Islet of Langerhans (tissue), 1 donor: ENCODE measurements around the gene RPS19BP1.
"Not testable (repeated sequence)": the region's sequence is repeated elsewhere in the genome, so short reads cannot be mapped to it uniquely, and the experiment has no call there.

ENCODE experiments used
- FAIRE-seq: peaks from one replicate; lab custom pipeline; 2011; peaks lifted over from hg19 to GRCh38; lab: Jason Lieb, UNC

The RPS19BP1 gene

GRCh38 chr22:39513791-39514190 lies 18.8 kb downstream of the RPS19BP1 start:
- no peak for FAIRE-seq

DNA sequence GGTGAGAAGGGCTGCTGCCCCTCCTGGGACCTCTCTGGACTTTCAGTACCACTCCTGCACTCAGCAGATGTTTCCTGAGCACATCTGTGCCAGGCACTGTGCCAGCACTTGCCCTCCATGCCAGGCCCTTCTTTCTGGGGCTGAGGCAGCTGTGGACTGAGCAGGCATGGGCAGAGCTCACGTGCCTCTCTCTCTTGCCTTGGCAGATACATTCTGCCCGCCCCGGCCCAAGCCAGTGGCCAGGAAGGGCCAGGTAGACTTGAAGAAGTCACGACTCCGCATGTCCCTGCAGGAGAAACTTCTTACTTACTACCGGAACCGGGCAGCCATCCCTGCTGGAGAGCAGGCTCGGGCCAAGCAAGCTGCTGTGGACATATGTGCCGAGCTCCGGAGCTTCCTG lies 20.5 kb downstream of the RPS19BP1 start:
- no peak for FAIRE-seq

GRCh38 chr22:39511226-39511625 lies 21.3 kb downstream of the RPS19BP1 start:
- no peak for FAIRE-seq

DNA sequence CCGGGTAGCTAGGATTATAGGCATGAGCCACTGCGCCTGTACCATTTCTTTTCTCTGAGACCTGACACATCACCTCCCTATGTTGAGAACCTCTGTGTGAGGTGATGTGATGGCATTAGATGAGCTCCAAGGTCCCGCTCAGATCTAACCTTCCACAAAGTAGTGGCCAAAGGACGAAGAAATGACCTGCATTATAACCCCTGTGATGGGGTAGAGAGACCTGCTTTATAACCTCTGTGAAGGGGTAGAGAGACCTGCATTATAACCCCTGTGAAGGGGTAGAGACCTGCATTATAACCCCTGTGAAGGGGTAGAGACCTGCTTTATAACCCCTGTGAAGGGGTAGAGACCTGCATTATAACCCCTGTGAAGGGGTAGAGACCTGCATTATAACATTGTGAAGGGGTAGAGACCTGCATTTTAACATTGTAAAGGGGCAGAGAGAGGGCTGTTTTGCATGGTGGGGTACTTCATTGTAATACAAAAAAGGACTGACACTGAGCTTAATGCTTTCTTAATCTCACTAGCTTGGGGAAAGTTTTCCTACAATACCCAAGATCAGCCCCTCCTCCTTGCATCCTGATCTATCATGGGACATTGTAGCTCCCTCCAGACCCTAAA lies 21.9 kb downstream of the RPS19BP1 start:
- FAIRE-seq = no peak

DNA sequence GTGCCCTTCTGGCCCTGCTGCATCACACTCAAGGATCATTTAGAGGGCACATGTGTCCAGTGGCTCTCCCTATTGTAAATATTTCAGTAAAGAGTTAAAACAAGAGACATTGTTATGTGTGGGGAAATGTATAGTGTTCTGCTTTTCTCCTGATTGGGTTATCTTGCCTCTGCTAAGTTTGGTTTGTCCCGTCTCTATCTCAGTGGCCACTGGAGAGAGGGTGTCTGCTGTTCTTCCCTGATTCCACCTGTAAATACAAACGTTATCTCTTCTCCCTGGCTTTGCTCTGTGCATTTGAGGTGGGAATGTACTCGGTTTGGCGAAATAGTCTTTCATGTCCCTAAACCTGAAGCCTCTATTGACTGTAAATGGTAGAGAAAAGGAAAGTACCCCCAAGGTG lies 24.2 kb downstream of the RPS19BP1 start:
- no peak for FAIRE-seq

DNA sequence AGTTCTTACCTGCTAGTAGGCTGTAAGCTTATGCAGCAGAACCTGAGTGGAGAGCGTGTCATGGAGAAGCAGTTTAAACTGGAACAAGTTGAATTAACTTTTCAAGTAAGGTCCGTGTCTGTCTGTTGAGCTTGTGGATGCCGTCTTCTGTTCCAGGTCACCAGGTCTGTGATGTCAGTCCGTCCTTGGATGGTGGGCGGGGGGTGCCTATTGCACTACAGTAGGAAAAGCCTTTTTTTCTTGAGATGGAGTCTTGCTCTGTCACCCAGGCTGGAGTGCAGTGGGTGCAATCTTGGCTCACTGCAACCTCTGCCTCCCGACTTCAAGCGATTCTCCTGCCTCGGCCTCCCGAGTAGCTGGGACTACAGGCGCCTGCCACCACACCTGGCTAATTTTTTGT lies 25.5 kb downstream of the RPS19BP1 start:
- FAIRE-seq = not testable (repeated sequence)

DNA sequence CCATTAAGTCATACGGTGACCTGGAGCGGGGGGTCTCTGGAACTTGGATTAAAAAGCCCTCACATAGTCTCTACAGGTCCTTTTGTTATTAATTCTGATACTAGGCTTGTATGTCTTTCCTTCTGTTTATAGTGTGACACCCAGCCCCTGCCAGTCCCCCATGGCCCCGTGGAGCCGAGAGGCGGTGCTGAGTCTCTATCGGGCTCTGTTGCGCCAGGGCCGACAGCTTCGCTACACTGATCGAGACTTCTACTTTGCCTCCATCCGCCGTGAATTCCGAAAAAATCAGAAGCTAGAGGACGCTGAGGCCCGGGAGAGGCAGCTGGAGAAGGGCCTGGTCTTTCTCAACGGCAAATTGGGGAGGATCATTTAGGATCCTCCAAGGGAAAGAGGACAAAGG lies 28.5 kb downstream of the RPS19BP1 start:
- FAIRE-seq = no peak

GRCh38 chr22:39503630-39504029 lies 28.9 kb downstream of the RPS19BP1 start:
- no peak for FAIRE-seq

DNA sequence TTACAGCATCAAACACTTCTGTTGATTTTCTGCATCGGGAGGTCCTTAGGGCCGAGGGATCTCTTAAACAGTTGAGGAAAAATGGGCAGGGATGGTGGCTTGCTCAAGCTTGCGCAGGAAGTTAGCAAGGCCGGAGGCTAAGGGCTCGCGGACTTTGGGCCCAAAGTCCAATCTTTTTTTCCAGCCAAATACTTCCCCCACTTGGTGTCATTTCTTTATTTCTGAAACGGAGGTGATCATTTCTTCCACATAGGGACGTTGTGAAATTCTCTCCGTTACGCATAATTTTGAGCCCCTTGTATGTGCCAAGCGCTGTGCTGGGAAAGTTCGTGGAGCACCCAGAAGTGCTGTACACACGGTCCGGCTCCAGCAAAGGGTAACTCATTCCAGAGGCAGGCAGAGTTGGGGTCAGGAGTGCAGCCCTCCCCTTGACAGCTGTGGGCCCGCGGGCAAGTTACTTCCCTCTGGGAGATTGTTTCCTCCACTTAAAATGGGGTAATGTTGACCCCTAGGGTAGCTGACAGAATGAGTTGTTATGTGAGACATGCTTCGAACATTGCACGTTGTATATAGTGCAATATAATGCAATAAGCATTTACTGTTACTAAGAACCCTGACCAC lies 29.6 kb downstream of the RPS19BP1 start:
- no peak for FAIRE-seq

GRCh38 chr22:39502109-39502788 lies 30.3 kb downstream of the RPS19BP1 start, which contains the start of gene MIEF1:
TSS of gene MIEF1 (plus strand) at chr22:39502290. CDS start at chr22:39511295, 9,005 bp downstream.
- no peak for FAIRE-seq

- no peak for FAIRE-seq
Observed at GRCh38 chr22:39501644-39502108, 30.9 kb downstream of the RPS19BP1 start.

- no peak for FAIRE-seq
Observed at GRCh38 chr22:39500101-39500500, 32.4 kb downstream of the RPS19BP1 start.

DNA sequence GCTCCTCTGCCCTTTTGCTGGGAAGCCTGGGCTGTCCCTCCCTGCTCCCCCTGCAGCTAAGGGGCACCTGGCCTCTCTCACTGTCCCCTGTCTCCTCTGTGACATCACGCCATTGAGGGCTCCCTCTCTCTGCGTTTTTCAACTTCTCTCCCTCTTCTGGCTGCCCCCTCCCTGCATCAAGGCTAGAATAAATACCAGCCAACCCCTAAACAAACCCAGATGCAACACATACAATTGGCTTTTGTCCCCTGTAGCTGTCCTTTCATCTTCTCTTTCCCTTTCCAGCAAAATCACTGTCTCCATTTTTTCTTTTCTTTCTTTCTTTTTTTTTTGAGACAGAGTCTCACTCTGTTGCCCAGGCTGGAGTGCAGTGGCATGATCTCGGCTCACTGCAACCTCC lies 33.7 kb downstream of the RPS19BP1 start:
- FAIRE-seq = no peak

GRCh38 chr22:39498368-39498767 lies 34.2 kb downstream of the RPS19BP1 start:
- FAIRE-seq = no peak

- no peak for FAIRE-seq
Observed at GRCh38 chr22:39497429-39497828, 35.1 kb downstream of the RPS19BP1 start.

DNA sequence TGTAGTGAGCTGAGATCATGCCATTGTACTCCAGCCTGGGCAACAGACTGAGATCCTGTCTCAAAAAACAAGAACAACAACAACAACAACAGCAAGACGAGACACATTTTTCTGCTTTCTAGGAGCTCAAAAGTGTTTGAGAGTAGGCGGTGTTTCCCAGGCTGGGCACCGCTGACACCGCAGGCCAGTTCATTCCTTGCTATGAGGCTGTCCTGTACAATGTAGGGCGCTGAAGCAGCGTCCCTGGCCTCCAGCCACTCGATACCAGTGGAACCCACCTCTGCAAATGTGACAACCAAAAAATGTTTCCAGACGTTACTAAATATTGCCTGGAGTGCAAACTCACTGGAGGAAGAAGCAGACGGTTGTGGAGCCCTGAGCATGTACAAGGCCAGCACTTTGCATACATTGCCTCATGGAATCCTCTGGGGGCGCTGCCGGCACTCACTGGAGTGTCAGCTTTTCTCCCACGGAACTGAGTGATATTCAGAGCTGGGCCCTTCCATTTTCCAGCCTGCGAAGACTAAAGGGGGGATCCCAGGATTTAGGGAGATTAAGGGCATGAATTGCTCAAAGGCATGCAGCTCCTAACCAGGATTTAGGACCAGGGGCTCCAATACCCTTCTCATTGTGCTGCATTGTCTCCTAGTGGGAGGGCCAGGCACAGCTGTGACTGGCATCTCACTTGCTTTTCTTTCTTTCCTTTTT lies 36.3 kb downstream of the RPS19BP1 start:
- peak; percentile 90 for FAIRE-seq

- no peak for FAIRE-seq
Observed at GRCh38 chr22:39494471-39495120, 38.0 kb downstream of the RPS19BP1 start.

DNA sequence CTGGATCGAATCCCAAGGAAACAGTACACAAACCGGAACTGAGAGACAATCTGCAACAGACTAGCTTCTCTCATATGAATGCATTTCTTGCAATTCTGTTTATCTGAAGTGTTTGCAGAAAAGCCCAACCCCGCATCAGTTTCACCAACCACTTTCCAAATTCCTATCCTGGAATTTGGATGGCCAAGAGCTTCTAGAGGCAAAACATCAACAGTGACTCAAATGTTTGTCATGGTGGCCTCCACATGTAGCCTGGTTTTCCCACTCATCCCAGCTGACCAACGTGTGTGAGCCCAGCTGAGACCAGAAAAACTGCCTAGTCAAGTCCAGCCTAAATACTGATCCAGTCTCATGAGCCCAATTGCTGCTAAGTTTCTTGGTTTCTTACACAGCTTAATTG lies 38.8 kb downstream of the RPS19BP1 start:
- no peak for FAIRE-seq

DNA sequence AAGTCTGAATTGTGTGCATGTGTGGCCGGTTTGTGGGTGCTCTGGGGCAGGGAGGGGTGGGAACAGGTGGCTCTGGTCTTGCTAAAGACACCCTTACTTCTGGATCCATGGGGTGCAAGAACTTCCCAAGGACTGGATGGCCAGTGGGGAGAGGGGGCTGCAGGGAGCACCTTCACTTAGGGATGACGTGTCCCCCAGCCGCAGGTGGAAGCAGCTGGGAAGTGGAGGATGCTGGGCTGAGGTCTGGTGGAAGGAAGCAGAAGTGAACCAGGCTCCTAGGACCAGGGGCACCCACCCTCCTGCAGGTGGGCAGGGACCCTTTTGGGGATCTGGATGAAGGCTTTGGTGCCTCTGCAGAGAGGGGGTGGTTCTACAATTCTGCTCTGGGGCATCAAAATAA lies 40.4 kb downstream of the RPS19BP1 start:
- FAIRE-seq = no peak

GRCh38 chr22:39491696-39492095 lies 40.9 kb downstream of the RPS19BP1 start:
- no peak for FAIRE-seq

DNA sequence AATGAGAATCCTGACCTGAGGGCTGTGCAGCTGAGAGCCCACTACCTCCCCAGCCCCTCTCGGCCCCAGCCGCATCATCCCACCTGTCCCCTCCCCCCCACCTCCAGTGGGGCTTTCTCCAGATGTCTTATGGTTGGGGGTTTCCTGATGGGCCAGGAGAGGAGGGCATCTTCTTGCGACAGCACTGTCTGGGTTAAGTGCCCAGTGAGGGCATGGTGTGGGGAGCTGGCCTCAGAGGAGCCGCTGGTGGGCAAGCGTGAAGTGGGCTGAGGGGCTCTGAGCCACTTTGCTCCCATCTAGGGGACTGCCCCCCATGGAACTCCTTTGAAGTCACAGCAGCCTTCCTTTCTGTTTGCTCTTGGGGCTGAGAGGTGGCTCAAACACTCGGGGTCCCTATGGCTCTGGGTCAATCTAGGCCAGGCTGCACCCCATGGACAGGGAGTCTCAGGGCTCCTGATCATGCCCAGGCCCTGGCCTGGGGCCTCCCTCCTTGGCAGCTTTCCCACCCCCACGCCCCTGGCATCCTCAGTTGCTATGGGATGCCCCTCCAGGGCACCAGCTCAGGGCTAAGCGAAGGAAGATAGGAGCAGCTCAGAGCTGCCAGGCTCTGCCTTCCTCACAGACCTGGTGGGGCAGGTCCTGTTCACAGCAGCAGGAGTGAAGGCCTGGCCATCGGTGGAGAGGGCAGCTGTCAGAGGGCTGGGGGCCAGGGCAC lies 41.4 kb downstream of the RPS19BP1 start:
- no peak for FAIRE-seq
